Kidney epithelial cell (primary cell): ENCODE results near the gene ANKRD12. TPM values are rescaled to one million over a fixed set of nuclear protein-coding genes. Genes with fewer than 3 reads are reported as not detected.

ENCODE experiments used
- DNase-seq: peaks from one replicate; pipeline ENCODE4 v3.0.0-alpha.2; 2010; ENCODE audit warnings: low read depth
- H3K27me3 ChIP-seq: 2 replicates; pipeline ENCODE4 v1.6.0; 2011; ENCODE audit warnings: low read length; ENCODE audit not compliant: control insufficient read depth, insufficient read depth
- H3K36me3 ChIP-seq: 2 replicates; pipeline ENCODE4 v1.5.1; 2011; ENCODE audit warnings: low read length; ENCODE audit not compliant: control insufficient read depth, insufficient read depth
- H3K4me3 ChIP-seq: 2 replicates; pipeline ENCODE4 v1.5.1; 2011; ENCODE audit warnings: low read depth, mild to moderate bottlenecking, control low read depth, low read length
- total RNA-seq: library from RNA; depleted of rRNA; stranded (reverse); fragments of >200 nt; gene quantifications from 2 replicates; pipeline ENCODE4 v1.2.3, GENCODE V29; 2015
- TF ChIP-seq, protein P1 (sequence below): IDR thresholded peaks from 2 replicates; pipeline ENCODE4 v1.5.1; 2011; ENCODE audit warnings: mild to moderate bottlenecking, moderate library complexity, low read length, control low read depth, inconsistent platforms; ENCODE audit not compliant: insufficient read depth, poor library complexity, severe bottlenecking

ANKRD12 gene
- total RNA-seq, 1 donor from 2014 or later: 11.2 TPM

DNA sequence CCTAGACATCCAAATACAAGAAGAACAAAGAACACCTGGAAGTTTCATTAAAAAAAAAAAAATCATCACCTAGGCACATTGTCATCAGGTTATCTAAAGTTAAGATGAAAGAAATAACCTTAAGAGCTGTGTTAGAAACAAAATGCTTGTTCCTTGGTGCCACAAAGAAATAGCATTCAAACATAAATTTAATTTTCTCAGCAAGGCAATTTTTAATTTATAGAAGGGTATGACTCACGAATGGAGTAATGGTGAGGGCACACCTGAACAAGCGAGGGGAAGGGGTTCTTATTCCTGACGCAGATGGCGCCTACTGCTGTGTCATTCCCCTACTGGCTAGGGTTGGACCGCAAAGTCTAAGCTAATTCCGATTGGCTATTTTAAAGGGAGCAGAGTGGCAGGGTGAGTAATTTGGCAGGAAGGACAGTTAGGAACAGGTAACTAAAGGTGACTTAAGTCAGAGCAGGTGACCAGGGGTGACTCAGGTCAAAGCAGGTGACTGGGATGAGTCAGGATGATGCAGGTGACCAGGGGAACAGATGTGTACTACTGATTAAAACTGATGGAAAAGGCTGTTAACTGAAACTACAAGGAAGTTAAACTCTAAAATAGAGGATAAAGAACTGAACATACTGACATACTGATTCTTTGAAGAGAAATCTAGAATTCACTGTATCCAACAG is 167.9 kb downstream of the ANKRD12 start:
- TF ChIP-seq, protein P1, sequence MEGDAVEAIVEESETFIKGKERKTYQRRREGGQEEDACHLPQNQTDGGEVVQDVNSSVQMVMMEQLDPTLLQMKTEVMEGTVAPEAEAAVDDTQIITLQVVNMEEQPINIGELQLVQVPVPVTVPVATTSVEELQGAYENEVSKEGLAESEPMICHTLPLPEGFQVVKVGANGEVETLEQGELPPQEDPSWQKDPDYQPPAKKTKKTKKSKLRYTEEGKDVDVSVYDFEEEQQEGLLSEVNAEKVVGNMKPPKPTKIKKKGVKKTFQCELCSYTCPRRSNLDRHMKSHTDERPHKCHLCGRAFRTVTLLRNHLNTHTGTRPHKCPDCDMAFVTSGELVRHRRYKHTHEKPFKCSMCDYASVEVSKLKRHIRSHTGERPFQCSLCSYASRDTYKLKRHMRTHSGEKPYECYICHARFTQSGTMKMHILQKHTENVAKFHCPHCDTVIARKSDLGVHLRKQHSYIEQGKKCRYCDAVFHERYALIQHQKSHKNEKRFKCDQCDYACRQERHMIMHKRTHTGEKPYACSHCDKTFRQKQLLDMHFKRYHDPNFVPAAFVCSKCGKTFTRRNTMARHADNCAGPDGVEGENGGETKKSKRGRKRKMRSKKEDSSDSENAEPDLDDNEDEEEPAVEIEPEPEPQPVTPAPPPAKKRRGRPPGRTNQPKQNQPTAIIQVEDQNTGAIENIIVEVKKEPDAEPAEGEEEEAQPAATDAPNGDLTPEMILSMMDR: no peak
- no peak for DNase-seq
- Histone ChIP-seq H3K36me3 (no peaks in the 10 kb centered on the region), H3K27me3 (no peaks in the 10 kb centered on the region), H3K4me3 (no peak overlapping the region)

DNA sequence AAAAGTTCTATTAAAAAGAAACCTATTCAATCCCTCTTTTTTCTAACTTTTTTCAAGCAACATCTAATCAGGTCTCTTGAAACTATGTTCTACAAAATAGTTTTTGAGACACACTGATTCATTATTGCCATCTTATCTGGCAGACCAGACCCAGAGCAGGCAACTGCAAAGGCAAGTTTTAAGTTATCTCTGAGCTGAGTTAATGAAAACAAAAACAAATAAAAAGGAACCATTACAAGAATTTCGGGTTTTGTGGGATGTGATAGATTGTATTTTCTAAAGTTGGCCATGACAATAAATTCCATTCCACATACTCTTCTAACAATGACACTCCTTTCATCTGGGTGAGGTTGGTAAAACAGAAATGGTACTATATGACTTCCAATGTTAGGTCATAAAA is 182.8 kb downstream of the ANKRD12 start:
- no peak for DNase-seq
- H3K4me3 ChIP-seq: no peak overlapping the region
- TF ChIP-seq, protein P1: no peak
- no peaks in the 10 kb centered on the region for H3K36me3 ChIP-seq
- no peaks in the 10 kb centered on the region for H3K27me3 ChIP-seq

DNA sequence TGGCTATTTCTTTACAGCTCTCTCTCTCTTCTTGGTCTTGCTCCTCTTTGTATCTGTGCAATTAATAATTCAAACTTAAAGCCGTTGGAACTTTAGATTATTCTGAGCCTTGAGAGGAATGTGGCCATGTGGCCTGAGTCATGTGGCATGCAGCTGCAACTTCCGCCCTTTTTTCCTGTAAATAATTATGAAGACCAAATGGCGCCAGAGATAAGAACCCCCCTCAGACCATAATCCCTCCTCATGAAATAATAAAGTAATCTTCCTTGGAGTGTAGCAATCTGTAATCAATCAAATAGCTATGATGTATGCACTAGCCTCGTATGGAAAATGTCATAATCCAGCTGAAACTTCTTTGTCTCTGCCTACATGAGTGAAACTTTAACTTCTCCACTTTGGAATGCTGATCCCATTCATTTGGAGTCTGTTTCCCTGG is 184.5 kb downstream of the ANKRD12 start:
- TF ChIP-seq, protein P1: no peak
- H3K36me3 ChIP-seq: no peaks in the 10 kb centered on the region
- H3K4me3 ChIP-seq: no peak overlapping the region
- DNase-seq: no peak
- no peaks in the 10 kb centered on the region for H3K27me3 ChIP-seq

DNA sequence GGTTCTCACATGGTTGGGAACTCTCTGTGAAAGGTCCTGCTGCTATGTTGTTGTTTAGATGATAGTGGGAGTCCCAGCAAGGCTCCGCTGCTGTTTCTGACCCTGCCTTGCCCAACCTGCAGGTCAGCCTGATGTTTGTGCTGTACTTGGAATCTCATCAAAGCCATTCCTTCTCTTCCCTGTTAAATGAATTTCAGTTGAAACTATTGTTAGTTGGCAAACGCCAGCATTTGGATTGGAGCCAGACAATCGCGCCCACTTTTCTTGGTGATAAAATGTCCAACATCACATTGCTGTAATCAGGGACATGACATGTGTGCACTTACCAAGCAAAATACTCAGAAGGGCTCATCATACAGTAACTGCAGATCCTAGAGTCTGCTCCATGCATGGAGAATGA is 185.2 kb downstream of the ANKRD12 start:
- no peak for DNase-seq
- H3K4me3 ChIP-seq: no peak overlapping the region
- no peaks in the 10 kb centered on the region for H3K36me3 ChIP-seq
- TF ChIP-seq, protein P1: no peak
- H3K27me3 ChIP-seq: no peaks in the 10 kb centered on the region

DNA sequence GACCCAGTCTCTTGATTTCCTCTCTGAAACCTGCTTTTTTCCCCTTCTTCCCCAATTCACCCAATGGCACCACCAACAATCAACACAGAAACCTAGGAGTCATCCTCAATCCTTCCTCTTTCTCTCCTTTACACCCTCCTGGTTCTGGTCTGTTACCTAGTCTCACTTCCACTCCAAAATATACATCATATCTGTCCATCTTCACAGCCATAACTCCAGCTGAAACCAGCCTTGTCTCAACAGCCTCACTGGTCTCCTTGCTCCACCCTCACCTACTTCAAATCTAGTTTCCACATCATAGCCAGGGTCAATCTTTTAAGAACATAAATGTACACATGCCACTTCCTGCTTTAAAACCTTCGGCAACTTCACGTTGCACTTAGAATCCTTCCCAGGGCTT is 186.2 kb downstream of the ANKRD12 start:
- no peaks in the 10 kb centered on the region for H3K27me3 ChIP-seq
- DNase-seq: no peak
- no peak overlapping the region for H3K4me3 ChIP-seq
- no peaks in the 10 kb centered on the region for H3K36me3 ChIP-seq
- TF ChIP-seq, protein P1: no peak

DNA sequence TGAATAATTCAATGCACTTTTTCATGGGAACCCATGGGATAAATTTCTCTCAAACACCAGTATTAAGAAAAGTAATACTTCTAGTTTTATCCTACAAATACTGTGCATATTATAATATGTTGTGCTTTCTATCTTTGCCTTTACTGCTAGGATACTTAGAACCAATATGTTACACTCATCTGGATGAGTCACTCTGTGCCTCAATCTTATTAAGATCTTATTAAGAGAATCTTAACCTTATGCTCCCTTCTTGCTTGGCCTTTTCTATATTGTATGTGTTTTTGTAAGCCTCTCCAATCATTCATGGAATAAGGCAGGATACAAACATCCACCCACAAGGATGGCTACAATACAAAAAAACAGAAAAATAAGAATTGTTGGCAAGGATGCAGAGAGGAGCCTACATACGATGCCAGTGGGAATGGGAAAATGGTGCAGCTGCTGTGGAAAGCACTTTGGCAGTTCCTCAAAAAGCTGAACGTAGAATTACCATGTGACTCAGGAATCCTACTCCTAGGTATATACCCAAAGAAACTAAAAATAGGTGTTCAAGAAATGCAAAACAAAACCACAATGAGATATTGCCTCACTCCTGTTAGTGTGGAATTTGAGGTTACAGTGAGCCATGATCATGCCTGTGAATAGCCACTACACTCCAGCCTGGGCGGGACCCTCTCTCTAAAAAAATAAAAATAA is 187.3 kb downstream of the ANKRD12 start:
- TF ChIP-seq, protein P1: no peak
- H3K27me3 ChIP-seq: no peaks in the 10 kb centered on the region
- no peaks in the 10 kb centered on the region for H3K36me3 ChIP-seq
- H3K4me3 ChIP-seq: no peak overlapping the region
- DNase-seq: no peak
